GM18858 (cell line): ENCODE results near the gene DLGAP4.
"Not testable (repeated sequence)": the region's sequence is repeated elsewhere in the genome, so short reads cannot be mapped to it uniquely, and the experiment has no call there.

Source experiments
- ATAC-seq: cut with Tn5 transposase; IDR thresholded peaks from one replicate; pipeline ENCODE4 v1.9.1; 2021; ENCODE audit not compliant: unreplicated experiment

Gene DLGAP4

DNA sequence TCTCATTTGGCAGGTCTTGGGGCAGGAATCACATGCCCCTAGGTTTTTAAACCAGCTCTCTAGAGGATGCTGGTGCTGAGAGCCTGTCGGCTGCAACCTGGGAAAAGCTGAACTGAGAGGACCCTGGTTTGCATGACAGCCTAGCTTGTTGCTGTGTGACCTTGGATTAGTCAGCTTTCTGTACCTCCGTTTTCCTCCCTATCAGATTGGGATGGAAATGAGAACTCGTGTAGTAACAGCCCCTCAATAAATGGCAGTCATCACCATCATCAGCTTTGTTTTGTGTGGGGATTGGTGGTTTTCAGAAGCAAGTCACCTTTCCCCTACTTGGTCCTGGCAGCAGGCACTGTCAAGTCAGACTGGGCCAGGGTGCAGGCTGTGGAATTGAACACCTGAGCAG, 159.9 kb downstream of the DLGAP4 start:
- ATAC-seq = no peak

- ATAC-seq = no peak
These were observed 161.2 kb downstream of the DLGAP4 start for GRCh38 chr20:36467076-36467999.

DNA sequence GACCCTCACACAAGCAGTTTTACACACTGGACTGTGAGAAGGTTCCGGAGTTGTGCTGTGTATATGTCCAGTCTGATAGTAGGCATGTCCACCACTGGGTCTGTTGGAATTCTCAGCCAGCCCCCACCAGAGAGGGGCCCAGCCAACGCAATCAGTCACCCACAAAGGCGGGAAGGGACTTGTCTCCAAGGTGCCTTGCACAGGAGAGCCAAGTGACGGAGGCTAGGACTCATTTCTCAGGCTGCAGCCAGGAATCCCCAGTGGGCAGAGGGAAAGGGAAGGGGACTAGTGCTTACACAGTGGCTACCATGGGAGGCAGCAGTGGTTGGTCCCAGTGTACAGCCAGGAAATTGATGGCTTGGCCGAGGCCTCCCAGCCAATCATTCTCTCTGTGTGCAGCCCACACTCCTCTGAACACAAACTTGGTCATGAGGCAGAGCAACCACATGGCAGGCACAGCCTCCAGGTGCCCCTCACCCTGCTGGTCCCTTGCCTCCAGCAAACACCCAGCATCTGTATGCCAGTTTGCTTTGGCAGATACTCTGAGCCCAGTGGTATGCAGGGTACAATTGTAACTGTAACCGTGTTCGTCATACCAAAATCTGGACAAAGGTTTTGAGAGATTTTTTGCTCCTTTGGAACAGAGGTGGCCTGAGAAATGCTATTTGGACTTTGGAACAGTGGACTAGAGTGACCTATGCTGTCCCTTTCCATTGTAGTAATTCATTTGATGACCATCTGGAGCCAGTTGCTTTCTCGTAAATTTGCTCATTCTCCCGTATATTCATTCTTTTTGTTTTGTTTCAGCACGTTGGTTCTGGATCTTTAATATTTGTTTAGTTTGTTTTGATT, 162.2 kb downstream of the DLGAP4 start:
- no peak for ATAC-seq

DNA sequence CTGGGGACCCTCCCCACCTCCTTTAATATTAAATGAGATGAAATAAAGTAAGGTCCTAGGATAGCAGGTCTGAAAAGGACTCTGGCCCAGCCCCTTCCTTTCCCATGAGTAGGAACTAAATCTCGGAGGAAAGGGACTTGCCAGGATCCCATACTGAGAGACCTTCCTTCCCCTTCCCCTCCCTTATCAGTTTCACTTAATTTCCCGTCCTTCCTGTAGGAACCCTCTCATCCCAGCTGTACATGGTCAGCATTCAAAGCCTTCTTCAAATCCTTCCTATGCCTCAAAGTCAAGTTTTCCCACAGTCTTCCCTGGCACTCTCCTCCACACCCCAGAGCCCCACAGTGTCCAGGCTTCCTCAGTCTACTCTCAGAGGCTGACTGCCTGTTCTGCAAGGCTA, 163.8 kb downstream of the DLGAP4 start:
- no peak for ATAC-seq

DNA sequence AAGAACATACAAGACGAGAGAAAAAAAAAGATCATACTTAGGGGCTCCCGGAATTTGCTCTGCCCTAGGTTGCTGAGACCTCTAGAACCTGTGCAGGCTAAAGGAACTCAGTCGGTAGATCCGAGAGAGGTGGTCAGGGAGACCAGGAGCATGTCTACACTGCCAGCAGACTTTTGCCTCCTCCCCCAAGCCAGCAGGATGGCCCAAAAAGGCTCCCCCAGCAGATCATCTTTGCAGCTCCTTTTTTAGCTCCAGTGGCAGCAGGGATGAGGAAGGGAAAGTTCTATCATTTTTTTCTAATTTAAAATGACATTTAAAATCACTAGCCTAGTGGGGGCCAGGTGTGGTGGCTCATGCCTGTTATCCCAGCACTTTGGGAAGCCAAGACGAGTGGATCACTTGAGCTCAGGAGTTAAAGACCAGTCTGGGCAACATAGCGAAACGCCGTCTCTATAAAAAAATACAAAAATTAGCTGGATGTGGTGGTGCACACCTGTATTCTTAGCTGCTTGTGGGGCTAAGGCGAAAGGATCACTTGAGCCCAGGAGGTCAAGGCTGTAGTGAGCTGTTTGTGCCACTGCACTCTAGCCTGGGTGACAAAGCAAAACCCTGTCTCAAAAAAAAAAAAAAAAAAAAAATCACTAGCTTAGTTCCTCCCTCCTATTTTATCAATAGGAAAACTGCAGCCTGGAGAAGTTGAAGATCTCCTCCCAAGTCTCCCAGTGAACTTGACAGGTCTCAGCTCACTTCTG, 165.9 kb downstream of the DLGAP4 start:
- ATAC-seq = no peak

DNA sequence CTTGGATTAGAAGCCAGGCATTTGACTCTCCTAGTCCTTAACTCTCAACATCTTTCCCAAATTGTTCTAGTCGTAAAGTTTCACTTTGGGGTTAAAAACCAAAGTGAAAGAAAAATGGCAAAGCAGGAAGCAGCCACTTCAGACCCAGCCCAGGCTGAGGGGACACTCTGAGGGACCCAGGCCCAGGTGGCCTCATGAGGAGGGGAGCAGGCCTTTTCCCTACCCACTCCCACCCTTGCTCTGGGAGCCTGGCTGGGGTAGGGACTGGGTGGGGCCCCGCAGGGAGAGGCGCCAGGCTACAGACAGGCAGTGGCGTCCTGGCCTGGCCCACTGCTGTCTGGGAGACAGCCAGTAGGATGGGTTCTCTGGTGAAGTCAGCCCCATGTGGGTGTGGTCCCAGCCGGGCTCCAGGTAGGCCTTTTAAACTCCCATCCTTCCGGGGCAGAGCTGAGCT, 166.5 kb downstream of the DLGAP4 start:
- no peak for ATAC-seq

GRCh38 chr20:36473164-36473563, 167.0 kb downstream of the DLGAP4 start:
- no peak for ATAC-seq

GRCh38 chr20:36474563-36474962, 168.4 kb downstream of the DLGAP4 start:
- ATAC-seq = no peak

DNA sequence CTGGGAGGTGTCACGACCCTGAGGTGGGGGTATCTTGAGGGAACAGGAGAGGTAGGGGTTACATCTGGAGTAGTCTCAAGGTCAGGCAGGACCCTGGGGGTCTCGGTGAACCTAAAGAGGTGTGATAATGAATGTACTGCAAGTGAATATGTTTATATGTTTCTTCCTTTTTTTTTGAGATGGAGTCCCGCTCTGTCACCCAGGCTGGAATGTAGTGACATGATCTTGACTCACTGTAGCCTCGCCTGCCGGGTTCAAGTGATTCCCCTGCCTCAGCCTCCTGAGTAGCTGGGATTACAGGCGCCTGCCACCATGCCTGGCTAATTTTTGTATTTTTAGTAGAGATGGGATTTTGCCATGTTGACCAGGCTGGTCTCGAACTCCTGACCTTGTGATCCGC, 168.9 kb downstream of the DLGAP4 start:
- not testable (repeated sequence) for ATAC-seq

- no peak for ATAC-seq
These were observed 171.3 kb downstream of the DLGAP4 start for GRCh38 chr20:36477475-36477874.

GRCh38 chr20:36478137-36478905, 172.2 kb downstream of the DLGAP4 start:
- ATAC-seq = no peak

DNA sequence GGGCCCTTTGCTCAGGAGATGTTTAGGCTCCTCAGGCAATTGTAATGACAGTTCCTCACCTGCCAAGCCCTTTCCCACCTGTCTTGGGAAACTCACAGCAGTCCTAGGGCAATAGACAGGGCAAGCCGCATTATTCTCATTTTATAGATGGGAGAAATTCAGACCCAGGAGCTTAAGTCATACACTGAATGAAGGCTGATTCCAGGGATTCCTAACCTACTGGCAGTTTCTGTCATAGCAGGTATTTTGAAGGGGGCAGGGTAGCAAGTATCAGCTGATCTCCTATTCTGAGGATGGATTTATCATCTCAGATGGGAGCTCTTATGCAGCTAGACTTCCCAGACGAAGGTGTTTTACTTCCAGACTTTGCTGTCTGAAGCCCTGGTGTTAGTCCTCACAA, 173.8 kb downstream of the DLGAP4 start:
- ATAC-seq = no peak

GRCh38 chr20:36480456-36481048, 174.4 kb downstream of the DLGAP4 start:
- ATAC-seq = no peak

DNA sequence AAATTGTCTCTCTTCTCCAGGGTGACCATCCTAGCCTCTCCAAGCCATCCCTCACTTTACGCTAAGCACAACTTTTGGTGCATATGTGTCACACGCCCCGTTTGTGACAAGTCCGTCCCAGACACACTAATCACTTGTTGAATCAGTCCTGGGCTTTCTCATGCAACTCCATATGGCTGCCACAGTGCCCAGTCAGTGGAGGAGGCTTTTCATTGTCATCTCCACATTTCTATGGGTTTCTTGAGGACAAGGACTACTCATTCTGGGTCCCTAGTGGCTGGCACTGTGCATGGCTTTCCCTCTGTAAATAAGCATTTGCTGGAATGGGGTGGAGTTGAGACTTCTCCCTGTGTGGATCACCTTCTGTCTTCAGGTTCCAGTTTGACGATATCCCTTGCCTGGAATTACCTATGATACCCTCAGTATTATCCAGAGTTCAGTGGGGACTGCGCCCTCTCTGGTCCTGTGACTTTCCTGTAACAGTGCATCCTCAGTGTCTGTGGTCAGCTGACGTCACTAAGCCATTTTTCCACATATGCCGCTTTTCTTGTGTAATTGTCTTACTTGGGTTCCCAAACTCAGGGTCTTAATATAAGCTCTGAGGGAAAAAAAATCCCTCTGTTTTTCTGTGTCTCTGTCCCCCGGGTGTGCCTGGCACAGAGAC, 175.4 kb downstream of the DLGAP4 start:
- ATAC-seq = no peak

DNA sequence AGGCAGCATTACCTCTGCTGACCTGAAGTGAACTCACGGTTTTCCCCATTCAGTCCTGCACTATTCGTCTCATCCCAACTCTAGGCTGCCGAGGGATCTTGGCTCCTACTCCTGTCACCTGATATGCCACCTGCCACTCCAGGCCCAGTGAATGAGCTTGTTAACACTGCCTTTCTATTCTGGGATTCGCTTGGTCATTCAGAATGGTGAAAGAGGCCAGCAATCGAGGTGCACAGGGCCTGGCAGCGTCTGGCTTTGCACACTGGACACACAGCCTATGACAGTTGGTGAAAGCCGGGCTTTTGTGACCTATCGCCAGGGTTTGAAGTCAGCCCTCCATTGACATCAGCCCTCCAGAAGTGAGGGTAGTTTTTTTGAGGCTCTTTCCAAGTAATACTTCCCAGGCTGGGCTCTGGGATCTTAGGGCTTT, 175.9 kb downstream of the DLGAP4 start:
- no peak for ATAC-seq

- ATAC-seq = no peak
These were observed 177.2 kb downstream of the DLGAP4 start for GRCh38 chr20:36483209-36483918.

DNA sequence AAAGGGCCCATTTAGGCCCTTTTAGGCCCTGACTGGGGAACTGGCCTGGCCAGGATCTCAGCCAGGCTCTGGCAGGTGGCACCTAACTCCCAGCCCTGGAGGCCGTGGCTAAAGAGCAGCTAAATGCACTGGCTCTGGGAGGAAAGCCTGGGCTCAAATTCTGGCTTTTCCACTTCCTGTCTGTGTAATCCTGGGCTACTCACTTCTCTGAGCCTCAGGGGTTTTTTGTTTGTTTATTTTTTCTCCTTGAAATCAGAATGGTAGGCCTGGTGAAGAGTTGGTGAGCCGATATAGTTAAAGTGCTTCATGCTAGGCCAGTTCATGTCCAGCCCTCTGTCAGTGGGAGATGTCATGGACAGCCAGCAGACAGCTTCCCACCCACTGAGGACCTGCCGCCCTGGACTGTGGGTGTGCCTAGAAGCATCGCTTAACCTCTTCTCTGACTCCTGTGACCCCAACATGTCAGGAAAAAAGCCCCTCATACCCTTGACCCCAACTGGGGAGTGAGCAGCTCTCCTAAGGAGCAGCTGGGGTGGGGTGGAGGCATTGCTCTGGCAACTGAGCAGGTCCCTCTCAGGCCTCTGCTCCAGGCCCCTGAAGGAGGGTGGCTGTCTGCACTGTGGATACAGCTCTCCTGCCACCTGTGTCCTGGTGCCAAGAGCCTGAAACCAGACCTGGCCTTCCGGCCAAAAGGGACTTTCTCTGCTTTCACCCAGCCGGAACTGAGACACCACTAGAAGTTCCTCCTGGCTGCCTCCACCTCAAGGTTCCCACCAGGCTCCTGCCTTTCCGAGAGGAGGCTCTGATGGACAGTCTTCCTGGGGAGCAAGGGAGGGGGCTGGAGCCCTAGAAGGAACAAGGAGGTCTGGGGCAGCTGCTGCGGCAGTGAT, 178.0 kb downstream of the DLGAP4 start:
- no peak for ATAC-seq

GRCh38 chr20:36485286-36485685, 179.1 kb downstream of the DLGAP4 start:
- no peak for ATAC-seq
